ENCODE data around the gene TUBB1. TPM values are rescaled to one million over a fixed set of nuclear protein-coding genes. Genes with fewer than 3 reads are reported as not detected.
A peak's percentile ranks its signal among the peaks of the same experiment; 100 is the strongest.

The TUBB1 gene
- total RNA-seq, 3 donors from 2014 or later, result not detected

DNA sequence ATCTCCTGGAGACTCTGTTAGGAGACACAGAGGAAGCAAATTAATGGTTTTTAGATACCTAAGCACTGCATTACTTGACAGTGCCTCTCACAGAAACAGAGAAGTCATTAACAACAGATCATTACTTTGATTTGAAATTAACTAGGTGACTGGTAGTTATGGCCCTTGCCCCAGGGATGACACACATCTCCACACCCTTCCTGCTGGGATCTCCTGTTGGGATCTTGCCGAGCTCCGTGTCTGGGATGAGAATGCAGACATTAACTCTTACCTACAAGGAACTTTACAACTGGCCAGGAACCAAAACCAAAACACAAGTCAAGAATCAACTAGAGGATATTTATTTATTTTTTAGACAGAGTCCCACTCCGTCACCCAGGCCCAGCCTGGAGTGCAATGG is 25.6 kb downstream of the TUBB1 start:
- TF ChIP-seq, protein P1, sequence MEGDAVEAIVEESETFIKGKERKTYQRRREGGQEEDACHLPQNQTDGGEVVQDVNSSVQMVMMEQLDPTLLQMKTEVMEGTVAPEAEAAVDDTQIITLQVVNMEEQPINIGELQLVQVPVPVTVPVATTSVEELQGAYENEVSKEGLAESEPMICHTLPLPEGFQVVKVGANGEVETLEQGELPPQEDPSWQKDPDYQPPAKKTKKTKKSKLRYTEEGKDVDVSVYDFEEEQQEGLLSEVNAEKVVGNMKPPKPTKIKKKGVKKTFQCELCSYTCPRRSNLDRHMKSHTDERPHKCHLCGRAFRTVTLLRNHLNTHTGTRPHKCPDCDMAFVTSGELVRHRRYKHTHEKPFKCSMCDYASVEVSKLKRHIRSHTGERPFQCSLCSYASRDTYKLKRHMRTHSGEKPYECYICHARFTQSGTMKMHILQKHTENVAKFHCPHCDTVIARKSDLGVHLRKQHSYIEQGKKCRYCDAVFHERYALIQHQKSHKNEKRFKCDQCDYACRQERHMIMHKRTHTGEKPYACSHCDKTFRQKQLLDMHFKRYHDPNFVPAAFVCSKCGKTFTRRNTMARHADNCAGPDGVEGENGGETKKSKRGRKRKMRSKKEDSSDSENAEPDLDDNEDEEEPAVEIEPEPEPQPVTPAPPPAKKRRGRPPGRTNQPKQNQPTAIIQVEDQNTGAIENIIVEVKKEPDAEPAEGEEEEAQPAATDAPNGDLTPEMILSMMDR (IDR thresholded peaks at IDR 0.05), result no peak
- DNase-seq (no peak), ATAC-seq (no peak)
- H3K4me3 ChIP-seq, result no peak overlapping the region
- no peaks in the 10 kb centered on the region for H3K9me3 ChIP-seq
- peaks cover 38% of the 10 kb centered on the region for H3K4me1 ChIP-seq (ENCODE audit: low read depth)
- H3K36me3 ChIP-seq (ENCODE audit: low read depth), result no peaks in the 10 kb centered on the region
- intact Hi-C loops (cut with DNase I, micrococcal nuclease), result no loop called here

DNA sequence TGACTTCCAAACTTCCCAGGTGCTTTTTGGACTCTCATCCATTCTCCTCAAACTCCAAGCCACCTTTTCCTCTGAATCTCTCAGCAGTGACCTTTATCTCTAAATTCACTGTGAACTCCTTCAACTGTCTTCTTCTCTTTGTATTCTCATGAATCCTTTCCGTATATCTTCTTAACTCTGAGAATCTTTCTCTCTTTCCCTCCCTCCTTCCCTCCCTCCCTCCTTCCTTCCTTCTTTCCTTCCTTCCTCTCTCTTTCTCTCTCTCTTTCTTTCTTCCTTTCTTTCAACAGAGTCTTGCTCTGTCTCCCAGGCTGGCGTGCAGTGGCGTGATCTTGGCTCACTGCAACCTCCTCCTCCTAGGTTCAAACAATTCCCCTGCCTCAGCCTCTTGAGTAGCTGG is 27.6 kb downstream of the TUBB1 start:
- no peak overlapping the region for H3K4me3 ChIP-seq
- intact Hi-C loops (cut with DNase I, micrococcal nuclease), result no loop called here
- ATAC-seq (no peak), DNase-seq (no peak)
- H3K36me3 ChIP-seq (ENCODE audit: low read depth), result no peaks in the 10 kb centered on the region
- TF ChIP-seq, protein P1 (IDR thresholded peaks at IDR 0.05), result no peak
- peaks cover 25% of the 10 kb centered on the region for H3K4me1 ChIP-seq (ENCODE audit: low read depth)
- H3K9me3 ChIP-seq, result no peaks in the 10 kb centered on the region

DNA sequence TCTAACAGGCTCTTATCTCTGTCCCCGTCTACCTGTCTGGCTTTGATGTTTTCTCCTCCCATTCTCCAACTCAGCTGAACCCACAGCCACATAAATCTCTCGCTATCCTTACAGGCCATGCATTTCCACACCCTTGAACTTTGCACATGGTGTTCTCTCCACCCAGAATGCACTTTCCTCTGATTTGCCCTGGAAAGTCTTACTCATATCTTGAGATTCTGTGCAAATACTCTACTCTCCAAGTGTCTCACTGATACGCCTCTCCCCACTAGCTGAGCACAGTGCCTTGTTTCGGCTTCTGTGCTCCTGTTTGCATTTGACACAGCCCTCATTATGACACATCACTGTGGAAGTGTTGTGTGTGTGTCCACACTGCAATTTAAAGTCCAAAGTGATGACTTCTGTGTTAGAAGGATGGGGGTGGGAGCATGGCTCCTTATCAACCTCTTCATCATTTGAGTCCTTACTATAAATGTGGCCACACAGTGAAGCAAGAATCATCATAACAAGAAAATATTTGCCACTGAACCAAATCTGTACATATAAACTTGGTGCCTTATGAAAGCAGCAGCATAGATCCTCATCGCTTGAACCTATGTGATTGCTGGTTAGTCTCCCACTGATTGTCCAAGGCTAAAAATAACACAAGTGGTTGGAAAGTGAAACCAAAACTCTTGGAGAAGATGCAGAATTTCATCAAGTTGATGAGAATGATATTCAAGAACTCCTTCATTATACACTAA is 28.9 kb downstream of the TUBB1 start:
- ATAC-seq, result peak; percentile 93
- intact Hi-C loops (cut with DNase I, micrococcal nuclease), result no loop called here
- TF ChIP-seq, protein P1 (IDR thresholded peaks at IDR 0.05), result no peak
- peak in 1 of 3 donors; percentile 76 for DNase-seq
- Histone ChIP-seq H3K9me3 (no peaks in the 10 kb centered on the region), H3K4me3 (no peak overlapping the region), H3K36me3 (ENCODE audit: low read depth) (no peaks in the 10 kb centered on the region), H3K4me1 (ENCODE audit: low read depth) (peaks cover 23% of the 10 kb centered on the region)

DNA sequence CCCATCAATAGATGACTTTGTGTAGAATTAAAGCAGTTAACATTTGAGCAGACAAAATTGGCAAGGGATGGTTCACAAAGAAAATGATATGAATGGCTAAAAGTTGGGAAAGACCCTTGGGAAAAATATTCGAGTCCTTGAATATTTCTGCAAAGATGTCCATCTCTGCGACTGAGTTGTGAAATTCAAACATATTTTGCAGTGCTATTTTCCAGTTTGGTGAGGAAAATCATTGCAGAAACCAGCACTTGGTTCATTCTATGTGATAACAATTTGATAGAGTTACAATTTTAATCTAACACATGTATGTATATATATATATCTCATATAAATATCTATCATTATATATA is 29.4 kb downstream of the TUBB1 start:
- no peaks in the 10 kb centered on the region for H3K36me3 ChIP-seq (ENCODE audit: low read depth)
- DNase-seq (no peak), ATAC-seq (no peak)
- no peak overlapping the region for H3K4me3 ChIP-seq
- TF ChIP-seq, protein P1 (IDR thresholded peaks at IDR 0.05), result no peak
- peaks cover 17% of the 10 kb centered on the region for H3K4me1 ChIP-seq (ENCODE audit: low read depth)
- no peaks in the 10 kb centered on the region for H3K9me3 ChIP-seq
- intact Hi-C loops (cut with DNase I, micrococcal nuclease), result no loop called here

DNA sequence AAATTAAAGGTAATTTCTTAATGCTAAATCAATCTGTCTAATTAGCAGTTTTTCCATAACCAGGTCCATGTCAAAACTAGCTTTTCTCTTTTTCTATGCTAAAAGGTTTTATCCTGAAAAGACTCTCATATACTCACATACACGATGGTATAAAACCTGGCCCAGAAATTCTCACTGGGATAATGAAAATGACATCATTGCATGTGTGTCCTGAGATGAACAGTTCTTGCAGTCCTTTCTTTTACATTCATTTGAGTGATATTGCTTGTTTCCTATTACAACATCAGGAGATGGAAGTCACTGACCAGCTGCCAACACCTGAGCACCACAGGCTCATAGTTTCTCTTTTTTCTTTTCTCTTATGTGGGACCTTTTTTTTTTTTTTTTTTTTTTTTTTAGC is 31.2 kb downstream of the TUBB1 start:
- TF ChIP-seq, protein P1 (IDR thresholded peaks at IDR 0.05), result no peak
- DNase-seq (no peak), ATAC-seq (no peak)
- H3K9me3 ChIP-seq, result no peaks in the 10 kb centered on the region
- H3K4me3 ChIP-seq, result no peak overlapping the region
- H3K36me3 ChIP-seq (ENCODE audit: low read depth), result no peaks in the 10 kb centered on the region
- intact Hi-C loops (cut with DNase I, micrococcal nuclease), result no loop called here
- peaks cover 14% of the 10 kb centered on the region for H3K4me1 ChIP-seq (ENCODE audit: low read depth)

Data from mucosa of descending colon (tissue), 3 donors.